ENCODE measurements around the gene AMIGO1. TPM values are rescaled to one million over a fixed set of nuclear protein-coding genes. Genes with fewer than 3 reads are reported as not detected.

AMIGO1 gene
- total RNA-seq, 1 donor from 2014 or later = 9.1 TPM

GRCh38 chr1:109542657-109543056, 33.1 kb upstream of the AMIGO1 start:
- H3K4me3 ChIP-seq = no peak overlapping the region
- H3K9me3 ChIP-seq = no peaks in the 10 kb centered on the region
- TF ChIP-seq, protein P1, sequence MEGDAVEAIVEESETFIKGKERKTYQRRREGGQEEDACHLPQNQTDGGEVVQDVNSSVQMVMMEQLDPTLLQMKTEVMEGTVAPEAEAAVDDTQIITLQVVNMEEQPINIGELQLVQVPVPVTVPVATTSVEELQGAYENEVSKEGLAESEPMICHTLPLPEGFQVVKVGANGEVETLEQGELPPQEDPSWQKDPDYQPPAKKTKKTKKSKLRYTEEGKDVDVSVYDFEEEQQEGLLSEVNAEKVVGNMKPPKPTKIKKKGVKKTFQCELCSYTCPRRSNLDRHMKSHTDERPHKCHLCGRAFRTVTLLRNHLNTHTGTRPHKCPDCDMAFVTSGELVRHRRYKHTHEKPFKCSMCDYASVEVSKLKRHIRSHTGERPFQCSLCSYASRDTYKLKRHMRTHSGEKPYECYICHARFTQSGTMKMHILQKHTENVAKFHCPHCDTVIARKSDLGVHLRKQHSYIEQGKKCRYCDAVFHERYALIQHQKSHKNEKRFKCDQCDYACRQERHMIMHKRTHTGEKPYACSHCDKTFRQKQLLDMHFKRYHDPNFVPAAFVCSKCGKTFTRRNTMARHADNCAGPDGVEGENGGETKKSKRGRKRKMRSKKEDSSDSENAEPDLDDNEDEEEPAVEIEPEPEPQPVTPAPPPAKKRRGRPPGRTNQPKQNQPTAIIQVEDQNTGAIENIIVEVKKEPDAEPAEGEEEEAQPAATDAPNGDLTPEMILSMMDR (IDR thresholded peaks at IDR 0.05) = no peak
- peaks cover 16% of the 10 kb centered on the region for H3K4me1 ChIP-seq
- H3K36me3 ChIP-seq = no peaks in the 10 kb centered on the region
- DNase-seq = no peak
- intact Hi-C loops (cut with DNase I) = loop anchor here (10.0 kb wide), 2 partner anchors 92 to 232 kb away; no protein-coding TSS in a partner anchor
- no peaks in the 10 kb centered on the region for H3K27me3 ChIP-seq (ENCODE audit: low read depth)
- no peak overlapping the region for H3K27ac ChIP-seq
- no peak for ATAC-seq

DNA sequence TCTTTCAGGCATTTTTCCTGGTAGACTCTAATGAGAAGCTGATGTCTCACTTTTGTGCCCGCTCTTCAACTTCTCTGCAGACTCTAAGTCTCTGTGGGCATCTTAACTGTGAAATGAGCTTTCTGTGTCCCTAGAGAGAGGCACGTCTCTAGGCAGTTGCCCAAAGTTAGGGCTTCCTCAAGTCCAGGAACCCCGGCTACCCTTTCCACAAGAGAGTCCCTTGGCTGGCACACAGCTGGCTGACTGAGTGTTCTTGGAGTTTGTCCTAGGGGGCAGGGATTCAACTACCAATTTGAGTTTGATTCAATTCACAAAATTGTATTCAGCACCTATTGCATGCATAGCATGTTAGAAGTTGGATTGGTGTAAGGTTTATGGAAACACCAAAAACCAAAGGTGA, 31.6 kb upstream of the AMIGO1 start:
- no peak overlapping the region for H3K4me3 ChIP-seq
- intact Hi-C loops (cut with DNase I) = loop anchor here (10.0 kb wide), 2 partner anchors 94 to 234 kb away; no protein-coding TSS in a partner anchor
- no peak overlapping the region for H3K27ac ChIP-seq
- no peaks in the 10 kb centered on the region for H3K27me3 ChIP-seq (ENCODE audit: low read depth)
- peaks cover under 1% of the 10 kb centered on the region for H3K4me1 ChIP-seq
- no peaks in the 10 kb centered on the region for H3K9me3 ChIP-seq
- TF ChIP-seq, protein P1 (IDR thresholded peaks at IDR 0.05) = no peak
- no peaks in the 10 kb centered on the region for H3K36me3 ChIP-seq
- ATAC-seq (no peak), DNase-seq (no peak)

GRCh38 chr1:109539676-109540075, 30.1 kb upstream of the AMIGO1 start, which contains the start of gene GPR61:
GPR61 (plus strand) TSS chr1:109539872; CDS start chr1:109543023, 3,151 bp downstream.
- Histone ChIP-seq H3K9me3 (no peaks in the 10 kb centered on the region), H3K4me1 (no peaks in the 10 kb centered on the region), H3K27me3 (ENCODE audit: low read depth) (no peaks in the 10 kb centered on the region), H3K36me3 (no peaks in the 10 kb centered on the region), H3K27ac (no peak within 1 kb of the TSS), H3K4me3 (no peak within 1 kb of the TSS)
- ATAC-seq = no peak
- no peak for DNase-seq
- TF ChIP-seq, protein P1 (IDR thresholded peaks at IDR 0.05) = no peak
- intact Hi-C loops (cut with DNase I) = loop anchor here (10.0 kb wide), 2 partner anchors 95 to 235 kb away; no protein-coding TSS in a partner anchor

DNA sequence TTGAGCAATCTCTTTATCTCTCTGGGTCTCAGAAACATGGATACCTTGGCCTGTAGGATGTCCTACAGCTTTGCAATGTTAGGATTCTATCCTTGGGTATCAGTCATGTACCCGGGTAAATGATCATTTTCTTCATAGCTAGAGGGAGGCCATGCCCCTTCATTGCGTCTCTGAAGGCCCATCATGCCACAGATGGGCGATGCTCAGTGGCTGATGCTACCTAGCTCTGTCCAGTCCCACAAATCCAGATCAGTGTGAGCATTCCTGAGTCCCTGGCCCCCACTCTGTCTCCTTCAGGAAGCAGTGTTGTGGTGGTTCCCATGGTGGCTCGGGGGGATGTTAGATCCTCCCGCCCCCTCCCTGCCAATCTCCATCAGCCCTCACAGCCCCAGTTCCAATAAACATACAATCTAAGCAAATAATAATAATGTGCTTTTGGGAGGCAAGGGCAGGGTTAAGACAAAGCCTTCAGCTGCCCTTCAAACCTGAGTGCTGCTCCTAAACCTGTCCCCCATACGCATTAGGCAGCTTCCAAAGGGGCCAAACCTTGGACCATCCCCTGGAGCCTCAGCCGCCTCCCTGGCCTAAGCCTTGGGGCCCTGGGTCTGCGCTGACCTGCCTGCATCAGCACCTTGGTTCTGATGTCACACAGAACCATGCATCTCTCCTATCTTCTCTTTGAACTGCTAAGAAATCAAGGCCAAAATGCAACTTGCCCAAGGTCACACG, 29.5 kb upstream of the AMIGO1 start:
- TF ChIP-seq, protein P1 (IDR thresholded peaks at IDR 0.05) = no peak
- no peaks in the 10 kb centered on the region for H3K4me1 ChIP-seq
- DNase-seq (no peak), ATAC-seq (no peak)
- no peaks in the 10 kb centered on the region for H3K36me3 ChIP-seq
- no peak overlapping the region for H3K4me3 ChIP-seq
- no peaks in the 10 kb centered on the region for H3K27me3 ChIP-seq (ENCODE audit: low read depth)
- intact Hi-C loops (cut with DNase I) = no loop called here
- H3K9me3 ChIP-seq = no peaks in the 10 kb centered on the region
- H3K27ac ChIP-seq = no peak overlapping the region

- ATAC-seq (no peak), DNase-seq (no peak)
- H3K4me1 ChIP-seq = peaks cover 5% of the 10 kb centered on the region
- H3K27me3 ChIP-seq (ENCODE audit: low read depth) = no peaks in the 10 kb centered on the region
- intact Hi-C loops (cut with DNase I) = no loop called here
- H3K27ac ChIP-seq = no peak overlapping the region
- no peaks in the 10 kb centered on the region for H3K9me3 ChIP-seq
- H3K36me3 ChIP-seq = no peaks in the 10 kb centered on the region
- H3K4me3 ChIP-seq = no peak overlapping the region
- TF ChIP-seq, protein P1 (IDR thresholded peaks at IDR 0.05) = no peak
Observed at GRCh38 chr1:109537450-109538178, 28.1 kb upstream of the AMIGO1 start.

All from lower lobe of right lung (tissue), 2 donors.